Heart right ventricle (tissue), 16 donors: Measurements from ENCODE around the gene KRT86. TPM values are rescaled to one million over a fixed set of nuclear protein-coding genes. Genes with fewer than 3 reads are reported as not detected.

Experiments used
- ATAC-seq, 8 donors: fragments of 200-7000 bp; cut with Tn5 transposase; one replicate each; pipeline ENCODE4 v1.9.1; 2020; ENCODE audit warnings: mild to moderate bottlenecking in 8 of 8, moderate library complexity in 8 of 8, moderate number of reproducible peaks in 1 of 8
- DNase-seq, 2 donors: peaks; one replicate each; pipeline ENCODE4 v3.0.0-alpha.2; 2020
- H3K27ac ChIP-seq, 10 donors: fragments of 200-600 bp; sonication (generic) in 2 of 10; one replicate each; pipeline versions ENCODE4 v1.5.0 to v1.8.0; 2020 to 2022; ENCODE audit warnings: mild to moderate bottlenecking in 3 of 10
- H3K27me3 ChIP-seq, 7 donors: fragments of 200-600 bp; one replicate each; pipeline ENCODE4 v1.8.0; 2021 to 2022; ENCODE audit warnings: mild to moderate bottlenecking in 2 of 7
- H3K36me3 ChIP-seq, 9 donors: fragments of 200-600 bp; sonication (generic) in 1 of 9; one replicate each; pipeline versions ENCODE4 v1.5.0 to v1.8.0; 2020 to 2022; ENCODE audit warnings: mild to moderate bottlenecking in 2 of 9
- H3K4me1 ChIP-seq, 9 donors: fragments of 200-600 bp; sonication (generic) in 1 of 9; one replicate each; pipeline versions ENCODE4 v1.5.0 to v1.8.0; 2020 to 2022; ENCODE audit warnings: mild to moderate bottlenecking in 4 of 9
- H3K4me3 ChIP-seq, 10 donors: fragments of 200-600 bp; sonication (generic) in 2 of 10; one replicate each; pipeline versions ENCODE4 v1.5.0 to v1.8.0; 2020 to 2022; ENCODE audit warnings: mild to moderate bottlenecking in 7 of 10, moderate library complexity in 2 of 10
- H3K9me3 ChIP-seq, 11 donors: fragments of 200-600 bp in 10 of 11; sonication (generic) in 2 of 11; one replicate each; pipeline versions ENCODE4 v1.5.0 to v1.8.0; 2013 to 2022; ENCODE audit warnings: mild to moderate bottlenecking in 2 of 11, control low read depth in 1 of 11, moderate library complexity in 1 of 11
- CTCF ChIP-seq, 9 donors: fragments of 200-600 bp; sonication (generic) in 2 of 9; IDR thresholded peaks; one replicate each; pipeline versions ENCODE4 v1.5.0 to v1.8.0; 2021 to 2022; ENCODE audit warnings: antibody characterized with exemption in 9 of 9, mild to moderate bottlenecking in 5 of 9, moderate library complexity in 1 of 9
- WGBS, 2 donors: extraction: QIAGEN DNeasy Blood & Tissue Kit; methylation state at CpG; one replicate each; pipeline ENCODE4 v1.1.7; 2013; ENCODE audit warnings: inconsistent platforms in 1 of 2; 5-methylcytosine and 5-hydroxymethylcytosine counted together
- intact Hi-C, 10 donors: fragments of 100-400 bp; cut with DNase I; formaldehyde crosslinking; loops; one replicate each; pipeline versions ENCODE4 v1.11.1 to v1.14.2; 2022
- polyA plus RNA-seq, 2 donors: library from polyadenylated mRNA; stranded (reverse); fragments of 200-250 nt; gene quantifications; one replicate each; pipeline ENCODE4 v1.2.3, GENCODE V29; 2013
- total RNA-seq, 10 donors: library from RNA; stranded (reverse); fragmentation: NEBNext Ultra II Directional in 3 of 10; extraction: Animal tissue kit (Norgen Biotek cat#: 25700) in 3 of 10; gene quantifications; one replicate each; pipeline versions ENCODE4 v1.2.1 to v1.2.4, GENCODE V29; 2021 to 2023
- donor health status: Arrhythmogenic right ventricular cardiomyopathy.
- donor health status: ischemic (EF 13 %, LVEDD 7.1; RV severe dilation, severe dysfunction).
- donor health status: healthy with polysubstance abuse.
- donor health status: DM: no; HTN: yes; CAD: no.
- donor health status: DM: no; HTN: no; CAD: no.
- donor health status: ischemic (EF 25% LVEDD 6.9; RV normal size, moderate dysfunction).
- donor health status: ischemic (EF 25% LVEDD 5.7; RV mildly dilated, moderate dysfunction).
- donor health status: healthy.
- donor health status: DM: yes; HTN: yes; CAD: no.
- donor health status: Ischemic cardiomyopathy.
- donor health status: ischemic (EF 35%, LVEDD 5.7; RV mildly dilated, moderate dysfunction).
- donor health status: nonischemic (EF 11% LVEDD 7.7; RV severe dilation, severe dysfunction).
- donor health status: DM: yes; HTN: yes; CAD: no.
- donor health status: PGD.
- donor health status: ischemic (EF 29% LVEDD 5.4; RV normal size, mild dysfunction).
- donor health status: nonischemic (EF 23%, LVEDD 6.1; RV moderate dilation, normal function).

KRT86 gene
- total and polyA plus RNA-seq, 12 donors = 0.01 to 0.19 TPM; not detected in 10

- intact Hi-C loops = no loop called here
- Histone ChIP-seq H3K4me1 (peaks cover 0 to 12% (median 4%) of the 10 kb centered on the region in 9 donors), H3K36me3 (no peaks in the 10 kb centered on the region), H3K27me3 (peaks cover 0 to 38% (median 17%) of the 10 kb centered on the region in 7 donors), H3K9me3 (no peaks in the 10 kb centered on the region), H3K27ac (no peak overlapping the region), H3K4me3 (no peak overlapping the region)
- TF ChIP-seq CTCF (IDR thresholded peaks at IDR 0.05) = no peak
- ATAC-seq = no peak
- 92% methylated on average over 5 of the region's 5 CpGs for WGBS, 2 donors
- no peak for DNase-seq
Measured at GRCh38 chr12:52350786-52351185, 76.3 kb downstream of the KRT86 start.

GRCh38 chr12:52351196-52352059, 77.0 kb downstream of the KRT86 start:
- peaks cover 0 to 44% (median 23%) of the 10 kb centered on the region in 7 donors for H3K27me3 ChIP-seq
- peaks cover 0 to 6% (median 3%) of the 10 kb centered on the region in 9 donors for H3K4me1 ChIP-seq
- ATAC-seq (peak in 7 of 8 donors; percentile 50 to 88 (median 71)), DNase-seq (peak; percentile 54 to 61)
- no peaks in the 10 kb centered on the region for H3K9me3 ChIP-seq
- H3K27ac ChIP-seq = no peak overlapping the region
- intact Hi-C loops = no loop called here
- TF ChIP-seq CTCF (IDR thresholded peaks at IDR 0.05) = no peak
- no peaks in the 10 kb centered on the region for H3K36me3 ChIP-seq
- no peak overlapping the region for H3K4me3 ChIP-seq
- WGBS, 2 donors = 44 to 51% methylated on average over 9 of the region's 9 CpGs

- DNase-seq (no peak), ATAC-seq (no peak)
- Histone ChIP-seq H3K36me3 (no peaks in the 10 kb centered on the region), H3K27me3 (peaks cover 0 to 44% (median 35%) of the 10 kb centered on the region in 7 donors), H3K4me3 (no peak overlapping the region), H3K27ac (no peak overlapping the region), H3K9me3 (no peaks in the 10 kb centered on the region), H3K4me1 (peaks cover 0 to 6% (median 0%) of the 10 kb centered on the region in 9 donors)
- intact Hi-C loops = no loop called here
- WGBS, 2 donors = 85 to 90% methylated on average over 2 of the region's 2 CpGs
- no peak for TF ChIP-seq CTCF (IDR thresholded peaks at IDR 0.05)
Measured at GRCh38 chr12:52352951-52353350, 78.5 kb downstream of the KRT86 start.

- no peak for TF ChIP-seq CTCF (IDR thresholded peaks at IDR 0.05)
- Histone ChIP-seq H3K4me3 (no peak overlapping the region), H3K27me3 (peaks cover 0 to 48% (median 35%) of the 10 kb centered on the region in 7 donors), H3K36me3 (no peaks in the 10 kb centered on the region), H3K27ac (no peak overlapping the region), H3K4me1 (peaks cover 0 to 6% (median 0%) of the 10 kb centered on the region in 9 donors), H3K9me3 (no peaks in the 10 kb centered on the region)
- 68 to 70% methylated on average over 3 of the region's 3 CpGs for WGBS, 2 donors
- ATAC-seq (no peak), DNase-seq (no peak)
- intact Hi-C loops = loop anchor here in 1 of 10 donors (1.0 kb wide), 1 partner anchor 30 kb away; no protein-coding TSS in a partner anchor
Measured at GRCh38 chr12:52353766-52354165, 79.3 kb downstream of the KRT86 start.
